Neuronal stem cell (in vitro differentiated cells): Measurements from ENCODE around the gene TC2N.

Experiments
- DNase-seq: peaks from one replicate; pipeline ENCODE4 v3.0.0-alpha.2; 2013; ENCODE audit warnings: low spot score
- H2AFZ ChIP-seq: one replicate; pipeline ENCODE4 v1.6.1; 2013; ENCODE audit warnings: mild to moderate bottlenecking, low read length, inconsistent platforms
- H2AK5ac ChIP-seq: 2 replicates; pipeline ENCODE4 v1.6.1; 2013; ENCODE audit warnings: low read depth, mild to moderate bottlenecking, inconsistent platforms, low read length, moderate library complexity, mixed read lengths
- H2BK120ac ChIP-seq: 2 replicates; pipeline ENCODE4 v1.6.1; 2013; ENCODE audit warnings: low read depth, mild to moderate bottlenecking, inconsistent platforms, low read length, moderate library complexity, mixed read lengths
- H2BK12ac ChIP-seq: one replicate; pipeline ENCODE4 v1.6.1; 2013; ENCODE audit warnings: low read length, inconsistent platforms
- H2BK15ac ChIP-seq: 2 replicates; pipeline ENCODE4 v1.6.1; 2013; ENCODE audit warnings: mild to moderate bottlenecking, low read length, inconsistent platforms, mixed read lengths
- H2BK5ac ChIP-seq: one replicate; pipeline ENCODE4 v1.6.1; 2013; ENCODE audit warnings: inconsistent platforms, mild to moderate bottlenecking, low read length, moderate library complexity
- H3K14ac ChIP-seq: one replicate; pipeline ENCODE4 v1.6.1; 2013; ENCODE audit warnings: low read length, inconsistent platforms
- H3K18ac ChIP-seq: 2 replicates; pipeline ENCODE4 v1.6.1; 2013; ENCODE audit warnings: low read length, inconsistent platforms
- H3K23ac ChIP-seq: 2 replicates; pipeline ENCODE4 v1.6.1; 2013; ENCODE audit warnings: low read depth, mild to moderate bottlenecking, mixed read lengths, low read length, inconsistent platforms; ENCODE audit not compliant: poor library complexity
- H3K27ac ChIP-seq: replicated peaks from 3 replicates; pipeline ENCODE4 v1.5.1; 2013; ENCODE audit warnings: low read length, inconsistent platforms
- H3K27me3 ChIP-seq, 3 experiments: 2 replicates each; pipeline ENCODE4 v1.6.1; 2013; ENCODE audit warnings: low read length in 3 of 3, mild to moderate bottlenecking in 2 of 3, inconsistent platforms in 1 of 3, low read depth in 1 of 3, mixed read lengths in 1 of 3, moderate library complexity in 1 of 3; ENCODE audit not compliant: control insufficient read depth in 3 of 3, insufficient read depth in 3 of 3
- H3K36me3 ChIP-seq, 2 donors: replicated peaks in 1 of 2; 2 replicates each; pipeline ENCODE4 v1.6.1; 2013; ENCODE audit warnings: low read length in 2 of 2; ENCODE audit not compliant: control insufficient read depth in 2 of 2, insufficient read depth in 2 of 2
- H3K4ac ChIP-seq: 2 replicates; pipeline ENCODE4 v1.6.1; 2013; ENCODE audit warnings: inconsistent platforms, mild to moderate bottlenecking, low read length, moderate library complexity
- H3K4me1 ChIP-seq, 2 donors: 1 replicate in 1 of 2; 2 replicates in 1 of 2; pipeline ENCODE4 v1.6.1; 2013; ENCODE audit warnings: low read length in 2 of 2, low read depth in 1 of 2; ENCODE audit not compliant: control insufficient read depth in 2 of 2, insufficient read depth in 1 of 2
- H3K4me2 ChIP-seq: one replicate; pipeline ENCODE4 v1.6.1; 2013; ENCODE audit warnings: mild to moderate bottlenecking, low read length, inconsistent platforms; ENCODE audit not compliant: insufficient read depth, poor library complexity, severe bottlenecking
- H3K4me3 ChIP-seq, 2 donors: 2 replicates each; pipeline ENCODE4 v1.5.1; 2013; ENCODE audit warnings: low read length in 2 of 2, mild to moderate bottlenecking in 2 of 2, inconsistent platforms in 1 of 2, moderate library complexity in 1 of 2
- H3K79me1 ChIP-seq: one replicate; pipeline ENCODE4 v1.6.1; 2013; ENCODE audit warnings: low read depth, mild to moderate bottlenecking, inconsistent platforms, low read length, moderate library complexity
- H3K9ac ChIP-seq: one replicate; pipeline ENCODE4 v1.6.1; 2013; ENCODE audit warnings: mild to moderate bottlenecking, low read depth, low read length, inconsistent platforms; ENCODE audit not compliant: poor library complexity
- H3K9me3 ChIP-seq, 2 donors: replicated peaks in 1 of 2; 2 replicates each; pipeline versions ENCODE3 to v1.6.1; 2013; ENCODE audit warnings: low read length in 2 of 2, mild to moderate bottlenecking in 2 of 2, inconsistent platforms in 1 of 2, low read depth in 1 of 2, mixed read lengths in 1 of 2, moderate library complexity in 1 of 2; ENCODE audit not compliant: control insufficient read depth in 2 of 2, insufficient read depth in 1 of 2
- H4K8ac ChIP-seq: one replicate; pipeline ENCODE4 v1.6.1; 2013; ENCODE audit warnings: low read depth, mild to moderate bottlenecking, inconsistent platforms, low read length, moderate library complexity
- H4K91ac ChIP-seq: one replicate; pipeline ENCODE4 v1.6.1; 2013; ENCODE audit warnings: low read length, low read depth, mild to moderate bottlenecking, inconsistent platforms; ENCODE audit not compliant: poor library complexity
- WGBS, 2 donors: extraction: QIAGEN DNeasy Blood & Tissue Kit; methylation state at CpG; one replicate each; pipeline ENCODE4 v1.1.7; 2013; ENCODE audit warnings: missing lambda C conversion rate in 2 of 2, mixed read lengths in 1 of 2; ENCODE audit not compliant: insufficient read length in 2 of 2, insufficient replicate concordance in 1 of 2; ENCODE audit errors: extremely low coverage in 2 of 2; 5-methylcytosine and 5-hydroxymethylcytosine counted together

Gene TC2N

GRCh38 chr14:91890291-91890749 lies 23.0 kb upstream of the TC2N start:
- Histone ChIP-seq H3K18ac (no peak overlapping the region), H2BK120ac (no peak overlapping the region), H3K9me3 (no peaks in the 10 kb centered on the region), H4K91ac (no peak overlapping the region), H3K4ac (no peak overlapping the region), H3K23ac (no peak overlapping the region), H3K9ac (no peak overlapping the region), H3K27ac (no peak overlapping the region), H2BK5ac (no peak overlapping the region), H2AFZ (no peak overlapping the region), H2BK12ac (peak overlapping the region; percentile 42), H3K27me3 (peaks cover 0 to 11% (median 0%) of the 10 kb centered on the region in 3 experiments), H4K8ac (no peak overlapping the region), H3K4me1 (peaks cover 0 to 6% of the 10 kb centered on the region in 2 donors), H2BK15ac (no peak overlapping the region), H3K79me1 (no peaks in the 10 kb centered on the region), H3K4me2 (no peak overlapping the region), H2AK5ac (no peak overlapping the region), H3K36me3 (no peaks in the 10 kb centered on the region), H3K4me3 (no peak overlapping the region), H3K14ac (no peak overlapping the region)
- no CpG with 5 or more reads among the region's 5 CpGs for WGBS, 2 donors
- DNase-seq: no peak

DNA sequence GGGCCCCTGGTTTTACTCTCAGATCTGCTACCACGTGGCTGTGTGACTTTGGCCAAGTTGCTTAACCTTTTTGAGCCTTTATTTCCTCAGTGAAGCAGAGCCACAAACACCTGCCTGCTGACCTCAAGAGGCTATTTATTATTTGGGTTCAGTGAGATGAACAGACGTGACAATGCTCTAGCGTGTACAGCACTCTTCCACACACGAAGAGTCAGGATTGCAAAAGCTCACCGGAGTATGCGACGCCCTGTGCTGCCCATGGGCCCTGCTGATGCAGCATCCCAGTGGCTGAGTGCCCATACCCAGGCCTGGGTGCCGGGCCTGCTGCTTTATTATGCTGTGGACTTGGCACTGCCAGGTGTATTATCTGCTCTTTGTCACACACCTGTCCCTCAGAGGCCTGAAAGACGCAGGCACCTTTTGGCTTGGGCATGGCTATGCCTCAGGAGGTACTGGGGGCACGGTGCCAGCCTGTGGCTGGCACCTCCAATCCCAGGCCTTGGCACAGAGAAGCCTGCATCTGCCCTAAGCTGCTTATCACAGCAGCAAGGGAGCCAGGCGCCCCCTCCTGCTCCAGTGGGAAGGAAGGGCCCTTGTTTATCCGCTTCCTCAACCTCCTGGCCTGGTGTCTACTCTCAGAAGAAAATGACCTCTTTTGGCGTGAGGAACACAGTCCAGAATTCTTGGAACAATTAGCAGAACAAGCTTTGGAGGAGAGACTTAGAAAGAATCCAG lies 22.3 kb upstream of the TC2N start:
- H4K8ac ChIP-seq: no peak overlapping the region
- no CpG with 5 or more reads among the region's 13 CpGs for WGBS, 2 donors

DNA sequence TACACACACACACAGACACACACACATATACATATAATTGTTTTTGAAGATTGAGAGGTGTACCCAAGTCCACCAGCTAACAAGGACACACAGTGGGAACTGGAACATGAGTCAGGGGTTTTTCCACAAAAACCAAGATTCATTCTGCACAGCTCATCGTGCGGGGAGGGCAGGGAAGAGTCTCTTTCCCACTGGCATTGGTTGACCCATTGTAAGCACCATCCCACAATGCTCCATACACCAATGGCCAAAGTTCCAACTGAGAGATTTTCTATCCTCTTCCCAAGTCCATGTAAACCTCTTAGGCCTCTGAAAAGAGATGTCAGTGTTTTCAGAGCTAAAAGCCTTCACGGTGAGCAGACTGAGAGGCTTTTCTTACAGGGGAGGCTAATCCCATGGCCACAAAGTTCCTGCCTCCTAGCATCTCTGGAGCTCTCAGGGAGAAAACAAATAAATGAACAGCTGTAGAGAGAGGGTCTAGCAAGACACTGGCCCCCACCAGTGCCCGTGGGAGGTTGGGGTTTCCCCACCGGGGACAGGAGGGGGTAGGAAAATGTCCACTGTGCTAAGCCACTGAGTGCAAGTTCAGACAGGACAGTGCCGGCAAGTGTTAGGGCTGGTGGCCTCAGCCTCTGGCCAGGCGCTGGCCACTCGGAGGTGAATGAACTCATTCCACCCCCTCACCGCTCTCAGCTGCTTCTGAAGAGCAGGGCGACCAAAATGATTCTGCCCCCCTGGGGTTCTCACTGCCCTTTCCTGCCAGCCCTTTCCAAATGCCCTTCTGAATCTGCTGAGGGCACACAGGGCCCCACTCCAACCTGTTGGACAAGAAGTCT lies 21.5 kb upstream of the TC2N start:
- no peak overlapping the region for H3K23ac ChIP-seq
- H2BK15ac ChIP-seq: no peak overlapping the region
- no peaks in the 10 kb centered on the region for H3K79me1 ChIP-seq
- H3K4me1 ChIP-seq: peaks cover 0 to 6% of the 10 kb centered on the region in 2 donors
- no peaks in the 10 kb centered on the region for H3K9me3 ChIP-seq
- no peak overlapping the region for H4K8ac ChIP-seq
- H3K27me3 ChIP-seq: peaks cover 0 to 13% (median 0%) of the 10 kb centered on the region in 3 experiments
- H3K4ac ChIP-seq: no peak overlapping the region
- no peak overlapping the region for H2BK120ac ChIP-seq
- no CpG with 5 or more reads among the region's 10 CpGs for WGBS, 2 donors
- no peak overlapping the region for H3K27ac ChIP-seq
- H3K14ac ChIP-seq: no peak overlapping the region
- no peak for DNase-seq
- H2BK12ac ChIP-seq: no peak overlapping the region
- no peak overlapping the region for H3K4me3 ChIP-seq
- H3K36me3 ChIP-seq: no peaks in the 10 kb centered on the region
- peak overlapping the region; percentile 51 for H3K18ac ChIP-seq
- H2AK5ac ChIP-seq: no peak overlapping the region
- H2AFZ ChIP-seq: no peak overlapping the region
- no peak overlapping the region for H3K4me2 ChIP-seq
- no peak overlapping the region for H3K9ac ChIP-seq
- no peak overlapping the region for H2BK5ac ChIP-seq
- no peak overlapping the region for H4K91ac ChIP-seq

More for the DNA sequence above, 22.3 kb upstream of the TC2N start:
- no peak overlapping the region for H2BK120ac ChIP-seq
- H3K9me3 ChIP-seq: no peaks in the 10 kb centered on the region
- H3K36me3 ChIP-seq: no peaks in the 10 kb centered on the region
- DNase-seq: no peak
- H2AK5ac ChIP-seq: peak overlapping the region; percentile 30
- no peak overlapping the region for H3K4me3 ChIP-seq
- H3K79me1 ChIP-seq: no peaks in the 10 kb centered on the region
- H3K27me3 ChIP-seq: peaks cover 0 to 13% (median 0%) of the 10 kb centered on the region in 3 experiments
- H3K4ac ChIP-seq: no peak overlapping the region
- no peak overlapping the region for H3K18ac ChIP-seq
- no peak overlapping the region for H3K23ac ChIP-seq
- H2BK5ac ChIP-seq: no peak overlapping the region
- no peak overlapping the region for H3K14ac ChIP-seq
- H2BK12ac ChIP-seq: no peak overlapping the region
- peaks cover 0 to 6% of the 10 kb centered on the region in 2 donors for H3K4me1 ChIP-seq
- no peak overlapping the region for H2AFZ ChIP-seq
- H3K27ac ChIP-seq: no peak overlapping the region
- no peak overlapping the region for H3K9ac ChIP-seq
- no peak overlapping the region for H4K91ac ChIP-seq
- H3K4me2 ChIP-seq: no peak overlapping the region
- H2BK15ac ChIP-seq: no peak overlapping the region

DNA sequence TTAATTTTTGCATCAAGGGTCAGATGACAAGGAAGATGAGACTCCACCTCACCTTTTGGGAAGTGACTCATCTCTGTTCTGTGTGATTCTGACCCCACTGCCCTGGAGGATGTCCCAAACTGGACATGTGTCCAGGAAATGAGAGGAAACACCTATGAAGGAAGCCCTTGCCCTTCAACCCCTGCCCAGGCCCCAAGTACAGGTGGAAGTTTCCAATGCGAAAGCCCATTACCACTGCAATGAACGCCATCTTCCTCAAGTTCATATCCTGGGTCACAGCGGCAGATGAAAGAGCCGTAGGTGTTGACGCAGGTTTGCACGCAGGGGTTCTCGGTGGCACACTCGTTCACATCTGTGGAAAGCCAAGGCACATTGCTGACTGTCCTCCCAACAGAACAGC lies 19.6 kb upstream of the TC2N start:
- no peak overlapping the region for H2BK12ac ChIP-seq
- no CpG with 5 or more reads among the region's 8 CpGs for WGBS, 2 donors
- H3K4me2 ChIP-seq: no peak overlapping the region
- no peak overlapping the region for H3K23ac ChIP-seq
- peaks cover 0 to 6% of the 10 kb centered on the region in 2 donors for H3K4me1 ChIP-seq
- H3K18ac ChIP-seq: no peak overlapping the region
- H3K27me3 ChIP-seq: peaks cover 0 to 13% (median 0%) of the 10 kb centered on the region in 3 experiments
- no peaks in the 10 kb centered on the region for H3K79me1 ChIP-seq
- no peak overlapping the region for H4K8ac ChIP-seq
- no peak overlapping the region for H2AK5ac ChIP-seq
- no peak overlapping the region for H2BK120ac ChIP-seq
- H2BK5ac ChIP-seq: no peak overlapping the region
- no peak overlapping the region for H3K9ac ChIP-seq
- no peak overlapping the region for H4K91ac ChIP-seq
- H3K9me3 ChIP-seq: no peaks in the 10 kb centered on the region
- DNase-seq: no peak
- no peak overlapping the region for H3K4me3 ChIP-seq
- H2AFZ ChIP-seq: no peak overlapping the region
- H3K36me3 ChIP-seq: no peaks in the 10 kb centered on the region
- no peak overlapping the region for H3K27ac ChIP-seq
- H2BK15ac ChIP-seq: no peak overlapping the region
- no peak overlapping the region for H3K14ac ChIP-seq
- H3K4ac ChIP-seq: no peak overlapping the region
